ENCODE measurements around the gene CYFIP1. TPM values are rescaled to one million over a fixed set of nuclear protein-coding genes. Genes with fewer than 3 reads are reported as not detected.

Gene CYFIP1
- total and polyA plus RNA-seq, 2 of the 13 experiments (the other 11 are each of a cell fraction or from before 2014, with no cell fraction given), result 38.1 to 58.3 TPM

DNA sequence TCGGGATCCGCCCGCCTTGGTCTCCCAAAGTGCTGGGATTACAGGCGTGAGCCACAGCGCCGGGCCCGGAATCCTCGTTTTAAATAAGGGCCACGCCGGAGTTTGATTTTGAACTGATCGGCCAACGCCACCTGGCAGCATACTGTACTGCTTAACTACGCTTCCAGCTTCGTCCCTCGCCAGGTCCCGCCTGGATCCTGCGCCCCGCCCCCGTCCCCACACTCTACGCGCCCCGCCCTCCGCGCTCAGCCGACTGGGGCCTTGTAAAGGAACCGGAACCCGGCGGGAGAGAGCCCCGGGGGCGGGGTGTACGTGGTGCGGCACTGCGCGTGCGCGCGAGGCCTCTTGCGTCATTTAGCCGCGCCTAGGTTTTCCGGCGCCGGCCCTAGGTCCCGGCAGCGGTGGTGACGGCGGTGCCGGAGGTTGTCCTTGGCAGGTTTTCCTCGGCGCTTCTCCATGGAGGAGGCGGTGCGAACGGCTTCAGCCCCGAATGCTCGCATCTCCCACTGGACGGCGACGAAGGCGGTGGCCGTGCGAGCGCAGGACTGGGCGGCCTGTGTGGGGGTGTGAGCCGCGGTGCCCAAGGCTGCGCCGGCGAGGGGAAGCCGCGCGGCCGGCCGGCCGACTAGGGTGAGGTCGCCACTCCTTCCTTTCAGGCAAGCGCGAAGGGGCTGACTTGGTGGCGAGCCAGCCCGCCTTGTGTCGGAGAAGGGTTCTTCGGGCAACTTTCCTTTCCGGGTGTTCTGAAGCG, 141.7 kb downstream of the CYFIP1 start, which contains the start of gene NIPA2 (continued):
- TF ChIP-seq, protein P1, sequence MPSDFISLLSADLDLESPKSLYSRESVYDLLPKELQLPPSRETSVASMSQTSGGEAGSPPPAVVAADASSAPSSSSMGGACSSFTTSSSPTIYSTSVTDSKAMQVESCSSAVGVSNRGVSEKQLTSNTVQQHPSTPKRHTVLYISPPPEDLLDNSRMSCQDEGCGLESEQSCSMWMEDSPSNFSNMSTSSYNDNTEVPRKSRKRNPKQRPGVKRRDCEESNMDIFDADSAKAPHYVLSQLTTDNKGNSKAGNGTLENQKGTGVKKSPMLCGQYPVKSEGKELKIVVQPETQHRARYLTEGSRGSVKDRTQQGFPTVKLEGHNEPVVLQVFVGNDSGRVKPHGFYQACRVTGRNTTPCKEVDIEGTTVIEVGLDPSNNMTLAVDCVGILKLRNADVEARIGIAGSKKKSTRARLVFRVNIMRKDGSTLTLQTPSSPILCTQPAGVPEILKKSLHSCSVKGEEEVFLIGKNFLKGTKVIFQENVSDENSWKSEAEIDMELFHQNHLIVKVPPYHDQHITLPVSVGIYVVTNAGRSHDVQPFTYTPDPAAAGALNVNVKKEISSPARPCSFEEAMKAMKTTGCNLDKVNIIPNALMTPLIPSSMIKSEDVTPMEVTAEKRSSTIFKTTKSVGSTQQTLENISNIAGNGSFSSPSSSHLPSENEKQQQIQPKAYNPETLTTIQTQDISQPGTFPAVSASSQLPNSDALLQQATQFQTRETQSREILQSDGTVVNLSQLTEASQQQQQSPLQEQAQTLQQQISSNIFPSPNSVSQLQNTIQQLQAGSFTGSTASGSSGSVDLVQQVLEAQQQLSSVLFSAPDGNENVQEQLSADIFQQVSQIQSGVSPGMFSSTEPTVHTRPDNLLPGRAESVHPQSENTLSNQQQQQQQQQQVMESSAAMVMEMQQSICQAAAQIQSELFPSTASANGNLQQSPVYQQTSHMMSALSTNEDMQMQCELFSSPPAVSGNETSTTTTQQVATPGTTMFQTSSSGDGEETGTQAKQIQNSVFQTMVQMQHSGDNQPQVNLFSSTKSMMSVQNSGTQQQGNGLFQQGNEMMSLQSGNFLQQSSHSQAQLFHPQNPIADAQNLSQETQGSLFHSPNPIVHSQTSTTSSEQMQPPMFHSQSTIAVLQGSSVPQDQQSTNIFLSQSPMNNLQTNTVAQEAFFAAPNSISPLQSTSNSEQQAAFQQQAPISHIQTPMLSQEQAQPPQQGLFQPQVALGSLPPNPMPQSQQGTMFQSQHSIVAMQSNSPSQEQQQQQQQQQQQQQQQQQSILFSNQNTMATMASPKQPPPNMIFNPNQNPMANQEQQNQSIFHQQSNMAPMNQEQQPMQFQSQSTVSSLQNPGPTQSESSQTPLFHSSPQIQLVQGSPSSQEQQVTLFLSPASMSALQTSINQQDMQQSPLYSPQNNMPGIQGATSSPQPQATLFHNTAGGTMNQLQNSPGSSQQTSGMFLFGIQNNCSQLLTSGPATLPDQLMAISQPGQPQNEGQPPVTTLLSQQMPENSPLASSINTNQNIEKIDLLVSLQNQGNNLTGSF (CRISPR knock-in tag; IDR thresholded peaks at IDR 0.05), result no peak
- TF ChIP-seq ATAD3A (CRISPR knock-in tag; IDR thresholded peaks at IDR 0.05) (no peak), RARG (CRISPR knock-in tag; IDR thresholded peaks at IDR 0.05; ENCODE audit: low read depth) (no peak), ZBTB38 (CRISPR knock-in tag; IDR thresholded peaks at IDR 0.05) (no peak), ZNF709 (CRISPR knock-in tag; IDR thresholded peaks at IDR 0.05) (no peak; the same call in 1 of the 2 replicates), GATAD1 (CRISPR knock-in tag; IDR thresholded peaks at IDR 0.05) (peak; percentile 95), ZNF274 (CRISPR knock-in tag; IDR thresholded peaks at IDR 0.05) (peak; percentile 10; the same call in 1 of the 2 replicates), ZKSCAN1 (IDR thresholded peaks at IDR 0.05; ENCODE audit: low read length) (no peak), MTA1 (CRISPR knock-in tag; IDR thresholded peaks at IDR 0.05; ENCODE audit: borderline replicate concordance) (no peak), ZBTB7B (CRISPR knock-in tag; IDR thresholded peaks at IDR 0.05) (no peak), SPEN (CRISPR knock-in tag; IDR thresholded peaks at IDR 0.05; ENCODE audit: low read depth) (peak; percentile 84), RAD51 (IDR thresholded peaks at IDR 0.05; ENCODE audit: borderline replicate concordance) (no peak), FOXJ3 (CRISPR knock-in tag; IDR thresholded peaks at IDR 0.05; ENCODE audit: borderline replicate concordance) (no peak), SIX1 (CRISPR knock-in tag; IDR thresholded peaks at IDR 0.05; ENCODE audit: borderline replicate concordance) (no peak), NCOA2 (CRISPR knock-in tag; IDR thresholded peaks at IDR 0.05) (no peak), HMG20A (CRISPR knock-in tag; IDR thresholded peaks at IDR 0.05; ENCODE audit: borderline replicate concordance) (no peak), ZNF546 (CRISPR knock-in tag; conservative IDR thresholded peaks at IDR 0.05) (no peak), GZF1 (CRISPR knock-in tag; IDR thresholded peaks at IDR 0.05) (no peak)
- TF ChIP-seq, protein P2, sequence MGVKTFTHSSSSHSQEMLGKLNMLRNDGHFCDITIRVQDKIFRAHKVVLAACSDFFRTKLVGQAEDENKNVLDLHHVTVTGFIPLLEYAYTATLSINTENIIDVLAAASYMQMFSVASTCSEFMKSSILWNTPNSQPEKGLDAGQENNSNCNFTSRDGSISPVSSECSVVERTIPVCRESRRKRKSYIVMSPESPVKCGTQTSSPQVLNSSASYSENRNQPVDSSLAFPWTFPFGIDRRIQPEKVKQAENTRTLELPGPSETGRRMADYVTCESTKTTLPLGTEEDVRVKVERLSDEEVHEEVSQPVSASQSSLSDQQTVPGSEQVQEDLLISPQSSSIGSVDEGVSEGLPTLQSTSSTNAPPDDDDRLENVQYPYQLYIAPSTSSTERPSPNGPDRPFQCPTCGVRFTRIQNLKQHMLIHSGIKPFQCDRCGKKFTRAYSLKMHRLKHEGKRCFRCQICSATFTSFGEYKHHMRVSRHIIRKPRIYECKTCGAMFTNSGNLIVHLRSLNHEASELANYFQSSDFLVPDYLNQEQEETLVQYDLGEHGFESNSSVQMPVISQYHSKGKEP (CRISPR knock-in tag; IDR thresholded peaks at IDR 0.05), result no peak
- TF ChIP-seq, protein P3, sequence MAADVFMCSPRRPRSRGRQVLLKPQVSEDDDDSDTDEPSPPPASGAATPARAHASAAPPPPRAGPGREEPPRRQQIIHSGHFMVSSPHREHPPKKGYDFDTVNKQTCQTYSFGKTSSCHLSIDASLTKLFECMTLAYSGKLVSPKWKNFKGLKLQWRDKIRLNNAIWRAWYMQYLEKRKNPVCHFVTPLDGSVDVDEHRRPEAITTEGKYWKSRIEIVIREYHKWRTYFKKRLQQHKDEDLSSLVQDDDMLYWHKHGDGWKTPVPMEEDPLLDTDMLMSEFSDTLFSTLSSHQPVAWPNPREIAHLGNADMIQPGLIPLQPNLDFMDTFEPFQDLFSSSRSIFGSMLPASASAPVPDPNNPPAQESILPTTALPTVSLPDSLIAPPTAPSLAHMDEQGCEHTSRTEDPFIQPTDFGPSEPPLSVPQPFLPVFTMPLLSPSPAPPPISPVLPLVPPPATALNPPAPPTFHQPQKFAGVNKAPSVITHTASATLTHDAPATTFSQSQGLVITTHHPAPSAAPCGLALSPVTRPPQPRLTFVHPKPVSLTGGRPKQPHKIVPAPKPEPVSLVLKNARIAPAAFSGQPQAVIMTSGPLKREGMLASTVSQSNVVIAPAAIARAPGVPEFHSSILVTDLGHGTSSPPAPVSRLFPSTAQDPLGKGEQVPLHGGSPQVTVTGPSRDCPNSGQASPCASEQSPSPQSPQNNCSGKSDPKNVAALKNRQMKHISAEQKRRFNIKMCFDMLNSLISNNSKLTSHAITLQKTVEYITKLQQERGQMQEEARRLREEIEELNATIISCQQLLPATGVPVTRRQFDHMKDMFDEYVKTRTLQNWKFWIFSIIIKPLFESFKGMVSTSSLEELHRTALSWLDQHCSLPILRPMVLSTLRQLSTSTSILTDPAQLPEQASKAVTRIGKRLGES (CRISPR knock-in tag; IDR thresholded peaks at IDR 0.05; ENCODE audit: borderline replicate concordance), result no peak
